Adrenal gland (tissue), 12 donors: Measurements from ENCODE around the gene SNTB2. TPM values are rescaled to one million over a fixed set of nuclear protein-coding genes. Genes with fewer than 3 reads are reported as not detected.

ENCODE experiments used
- DNase-seq, 7 donors: peaks; one replicate each; pipeline ENCODE4 v3.0.0-alpha.2; 2019 to 2020
- H3K27ac ChIP-seq, 5 donors: fragments of 200-600 bp; sonication (generic) in 4 of 5; 1 replicate in 3 of 5; 2 replicates in 2 of 5; pipeline versions ENCODE4 v1.5.1 to v1.8.0; 2016 to 2020; ENCODE audit warnings: mild to moderate bottlenecking in 1 of 5
- H3K27me3 ChIP-seq: fragments of 200-600 bp; 2 replicates; pipeline ENCODE4 v1.8.0; 2021
- H3K36me3 ChIP-seq, 2 donors: fragments of 200-600 bp; replicated peaks in 1 of 2; 1 replicate in 1 of 2; 2 replicates in 1 of 2; pipeline versions ENCODE4 v1.5.1 to v1.8.0; 2018 to 2022
- H3K4me1 ChIP-seq, 2 donors: fragments of 200-600 bp; replicated peaks in 1 of 2; 1 replicate in 1 of 2; 2 replicates in 1 of 2; pipeline versions ENCODE4 v1.5.1 to v1.8.0; 2018 to 2021
- H3K4me3 ChIP-seq, 4 donors: fragments of 200-600 bp; sonication (generic) in 3 of 4; one replicate each; pipeline ENCODE4 v1.5.1; 2016 to 2018
- H3K9me3 ChIP-seq, 3 donors: fragments of 200-600 bp; sonication (generic) in 1 of 3; replicated peaks in 1 of 3; 1 replicate in 2 of 3; 2 replicates in 1 of 3; pipeline versions ENCODE4 v1.5.1 to v1.8.0; 2016 to 2021
- CTCF ChIP-seq, 6 experiments: fragments of 450-650 bp in 4 of 6; fragments of 200-600 bp in 2 of 6; sonication (generic) in 1 of 6; IDR thresholded peaks; 1 replicate in 5 of 6; 2 replicates in 1 of 6; pipeline versions ENCODE4 v1.5.1 to v1.8.0; 2016 to 2021; ENCODE audit warnings: antibody characterized with exemption in 6 of 6, mild to moderate bottlenecking in 2 of 6, moderate library complexity in 1 of 6
- POLR2A ChIP-seq, 2 donors: fragments of 450-650 bp; IDR thresholded peaks; one replicate each; pipeline ENCODE4 v1.6.1; 2017; ENCODE audit warnings: antibody characterized with exemption in 2 of 2, mild to moderate bottlenecking in 2 of 2, moderate library complexity in 1 of 2
- WGBS, 4 donors: extraction: QIAGEN DNeasy Blood & Tissue Kit in 2 of 4; methylation state at CpG; one replicate each; pipeline versions ENCODE4 v1.1.5 to v1.1.7; 2013 to 2017; 5-methylcytosine and 5-hydroxymethylcytosine counted together
- intact Hi-C, 2 donors: fragments of 100-400 bp; cut with DNase I; formaldehyde crosslinking; loops; one replicate each; pipeline versions ENCODE4 v1.14.1 to v1.15.0; 2022 to 2023
- polyA plus RNA-seq, 3 donors: library from polyadenylated mRNA; stranded (reverse); fragments of 200-250 nt in 2 of 3; fragments of 350-450 nt in 1 of 3; fragmentation: Illumina TruSeq in 1 of 3; extraction: RNeasy Lipid Tissue Mini Kit (QIAGEN cat#74804) in 1 of 3; gene quantifications; one replicate each; pipeline ENCODE4 v1.2.3, GENCODE V29; 2013 to 2014
- total RNA-seq, 9 donors: library from RNA; depleted of rRNA in 4 of 9; stranded (reverse); fragments of >200 nt in 4 of 9; fragments of 120-200 nt in 1 of 9; fragmentation: NEBNext Ultra II Directional in 1 of 9; extraction: Animal tissue kit (Norgen Biotek cat#: 25700) in 1 of 9; gene quantifications; one replicate each; pipeline versions ENCODE4 v1.1.0 to v1.2.4, GENCODE V29; 2013 to 2023
- donor health status: healthy with polysubstance abuse.
- donor health status: Bipolar disorder and iron deficiency.
- donor health status: DM: yes; HTN: yes; CAD: no.
- donor health status: DM: no; HTN: no; CAD: no.
- donor health status: DM: no; HTN: no; CAD: no.
- donor health status: DM: yes; HTN: yes; CAD: no.

The SNTB2 gene
- total and polyA plus RNA-seq, 12 donors: 3.6 to 52.7 (median 32.9) TPM

- Histone ChIP-seq H3K4me3 (no peak overlapping the region), H3K27me3 (no peaks in the 10 kb centered on the region), H3K27ac (no peak overlapping the region), H3K36me3 (no peaks in the 10 kb centered on the region), H3K4me1 (peaks cover 16 to 29% of the 10 kb centered on the region in 2 donors), H3K9me3 (no peaks in the 10 kb centered on the region)
- no peak for TF ChIP-seq POLR2A (IDR thresholded peaks at IDR 0.05)
- TF ChIP-seq CTCF (IDR thresholded peaks at IDR 0.05): no peak
- 52 to 70% (median 61%) methylated on average over 2 of the region's 2 CpGs for WGBS, 4 donors
- no peak for DNase-seq
- intact Hi-C loops: no loop called here
Measured at GRCh38 chr16:69240331-69240730, 53.4 kb downstream of the SNTB2 start.

GRCh38 chr16:69241926-69242325 is 55.0 kb downstream of the SNTB2 start:
- peaks cover 16 to 22% of the 10 kb centered on the region in 2 donors for H3K4me1 ChIP-seq

GRCh38 chr16:69243479-69243878 is 56.5 kb downstream of the SNTB2 start:
- no peak for DNase-seq
- H3K4me1 ChIP-seq: peaks cover 6 to 13% of the 10 kb centered on the region in 2 donors
- no peak for TF ChIP-seq CTCF (IDR thresholded peaks at IDR 0.05)
- no peak for TF ChIP-seq POLR2A (IDR thresholded peaks at IDR 0.05)
- no peaks in the 10 kb centered on the region for H3K36me3 ChIP-seq
- H3K27ac ChIP-seq: no peak overlapping the region
- H3K9me3 ChIP-seq: no peaks in the 10 kb centered on the region
- intact Hi-C loops: no loop called here
- H3K4me3 ChIP-seq: no peak overlapping the region
- H3K27me3 ChIP-seq: no peaks in the 10 kb centered on the region
- 72 to 80% (median 75%) methylated on average over 2 of the region's 2 CpGs for WGBS, 4 donors

More at GRCh38 chr16:69241926-69242325, 55.0 kb downstream of the SNTB2 start:
- DNase-seq: no peak
- Histone ChIP-seq H3K36me3 (no peaks in the 10 kb centered on the region), H3K4me3 (no peak overlapping the region), H3K27ac (no peak overlapping the region), H3K9me3 (no peaks in the 10 kb centered on the region), H3K27me3 (no peaks in the 10 kb centered on the region)
- 85 to 97% (median 93%) methylated on average over 4 of the region's 4 CpGs for WGBS, 4 donors
- intact Hi-C loops: no loop called here
- TF ChIP-seq POLR2A (IDR thresholded peaks at IDR 0.05) (no peak), CTCF (IDR thresholded peaks at IDR 0.05) (no peak)

- 86 to 100% (median 93%) methylated on average over 1 of the region's 1 CpG for WGBS, 4 donors
- no peak for DNase-seq
- no peaks in the 10 kb centered on the region for H3K27me3 ChIP-seq
- TF ChIP-seq CTCF (IDR thresholded peaks at IDR 0.05): no peak
- H3K4me1 ChIP-seq: peaks cover 0 to 5% of the 10 kb centered on the region in 2 donors
- H3K27ac ChIP-seq: no peak overlapping the region
- intact Hi-C loops: no loop called here
- no peaks in the 10 kb centered on the region for H3K9me3 ChIP-seq
- no peaks in the 10 kb centered on the region for H3K36me3 ChIP-seq
- no peak overlapping the region for H3K4me3 ChIP-seq
Measured at GRCh38 chr16:69244336-69244735, 57.4 kb downstream of the SNTB2 start.
